ENCODE results near the gene NLK. TPM values are rescaled to one million over a fixed set of nuclear protein-coding genes. Genes with fewer than 3 reads are reported as not detected.
"Not testable (repeated sequence)": the region's sequence is repeated elsewhere in the genome, so short reads cannot be mapped to it uniquely, and the experiment has no call there.

The NLK gene
- total RNA-seq, 1 experiment from 2014 or later = 40.3 TPM

DNA sequence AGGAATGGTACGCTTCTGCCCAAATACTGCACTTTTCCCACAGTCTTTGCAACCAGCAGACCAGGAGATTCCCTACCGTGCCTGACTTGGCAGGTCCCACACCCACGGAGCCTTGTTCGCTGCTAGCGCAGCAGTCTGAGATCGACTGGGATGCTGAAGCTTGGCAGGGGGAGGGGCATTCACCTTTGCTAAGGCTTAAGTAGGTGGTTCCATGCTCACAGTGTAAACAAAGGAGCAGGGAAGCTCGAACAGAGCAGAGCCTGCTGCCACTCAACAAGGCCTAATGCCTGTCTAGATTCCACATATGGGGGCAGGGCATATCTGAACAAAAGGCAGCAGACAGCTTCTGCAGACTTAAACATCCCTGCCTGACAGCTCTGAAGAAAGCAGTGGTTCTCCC lies 169.3 kb downstream of the NLK start:
- H3K27ac Mint-ChIP-seq = no peak overlapping the region
- ATAC-seq (no peak), DNase-seq (ENCODE audit: low spot score) (no peak)
- TF ChIP-seq, protein P1, sequence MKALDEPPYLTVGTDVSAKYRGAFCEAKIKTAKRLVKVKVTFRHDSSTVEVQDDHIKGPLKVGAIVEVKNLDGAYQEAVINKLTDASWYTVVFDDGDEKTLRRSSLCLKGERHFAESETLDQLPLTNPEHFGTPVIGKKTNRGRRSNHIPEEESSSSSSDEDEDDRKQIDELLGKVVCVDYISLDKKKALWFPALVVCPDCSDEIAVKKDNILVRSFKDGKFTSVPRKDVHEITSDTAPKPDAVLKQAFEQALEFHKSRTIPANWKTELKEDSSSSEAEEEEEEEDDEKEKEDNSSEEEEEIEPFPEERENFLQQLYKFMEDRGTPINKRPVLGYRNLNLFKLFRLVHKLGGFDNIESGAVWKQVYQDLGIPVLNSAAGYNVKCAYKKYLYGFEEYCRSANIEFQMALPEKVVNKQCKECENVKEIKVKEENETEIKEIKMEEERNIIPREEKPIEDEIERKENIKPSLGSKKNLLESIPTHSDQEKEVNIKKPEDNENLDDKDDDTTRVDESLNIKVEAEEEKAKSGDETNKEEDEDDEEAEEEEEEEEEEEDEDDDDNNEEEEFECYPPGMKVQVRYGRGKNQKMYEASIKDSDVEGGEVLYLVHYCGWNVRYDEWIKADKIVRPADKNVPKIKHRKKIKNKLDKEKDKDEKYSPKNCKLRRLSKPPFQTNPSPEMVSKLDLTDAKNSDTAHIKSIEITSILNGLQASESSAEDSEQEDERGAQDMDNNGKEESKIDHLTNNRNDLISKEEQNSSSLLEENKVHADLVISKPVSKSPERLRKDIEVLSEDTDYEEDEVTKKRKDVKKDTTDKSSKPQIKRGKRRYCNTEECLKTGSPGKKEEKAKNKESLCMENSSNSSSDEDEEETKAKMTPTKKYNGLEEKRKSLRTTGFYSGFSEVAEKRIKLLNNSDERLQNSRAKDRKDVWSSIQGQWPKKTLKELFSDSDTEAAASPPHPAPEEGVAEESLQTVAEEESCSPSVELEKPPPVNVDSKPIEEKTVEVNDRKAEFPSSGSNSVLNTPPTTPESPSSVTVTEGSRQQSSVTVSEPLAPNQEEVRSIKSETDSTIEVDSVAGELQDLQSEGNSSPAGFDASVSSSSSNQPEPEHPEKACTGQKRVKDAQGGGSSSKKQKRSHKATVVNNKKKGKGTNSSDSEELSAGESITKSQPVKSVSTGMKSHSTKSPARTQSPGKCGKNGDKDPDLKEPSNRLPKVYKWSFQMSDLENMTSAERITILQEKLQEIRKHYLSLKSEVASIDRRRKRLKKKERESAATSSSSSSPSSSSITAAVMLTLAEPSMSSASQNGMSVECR (CRISPR knock-in tag; IDR thresholded peaks at IDR 0.05; ENCODE audit: borderline replicate concordance) = no peak
- TF ChIP-seq, protein P2, sequence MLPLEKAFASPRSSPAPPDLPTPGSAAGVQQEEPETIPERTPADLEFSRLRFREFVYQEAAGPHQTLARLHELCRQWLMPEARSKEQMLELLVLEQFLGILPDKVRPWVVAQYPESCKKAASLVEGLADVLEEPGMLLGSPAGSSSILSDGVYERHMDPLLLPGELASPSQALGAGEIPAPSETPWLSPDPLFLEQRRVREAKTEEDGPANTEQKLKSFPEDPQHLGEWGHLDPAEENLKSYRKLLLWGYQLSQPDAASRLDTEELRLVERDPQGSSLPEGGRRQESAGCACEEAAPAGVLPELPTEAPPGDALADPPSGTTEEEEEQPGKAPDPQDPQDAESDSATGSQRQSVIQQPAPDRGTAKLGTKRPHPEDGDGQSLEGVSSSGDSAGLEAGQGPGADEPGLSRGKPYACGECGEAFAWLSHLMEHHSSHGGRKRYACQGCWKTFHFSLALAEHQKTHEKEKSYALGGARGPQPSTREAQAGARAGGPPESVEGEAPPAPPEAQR (CRISPR knock-in tag; IDR thresholded peaks at IDR 0.05) = no peak
- TF ChIP-seq, protein P3, sequence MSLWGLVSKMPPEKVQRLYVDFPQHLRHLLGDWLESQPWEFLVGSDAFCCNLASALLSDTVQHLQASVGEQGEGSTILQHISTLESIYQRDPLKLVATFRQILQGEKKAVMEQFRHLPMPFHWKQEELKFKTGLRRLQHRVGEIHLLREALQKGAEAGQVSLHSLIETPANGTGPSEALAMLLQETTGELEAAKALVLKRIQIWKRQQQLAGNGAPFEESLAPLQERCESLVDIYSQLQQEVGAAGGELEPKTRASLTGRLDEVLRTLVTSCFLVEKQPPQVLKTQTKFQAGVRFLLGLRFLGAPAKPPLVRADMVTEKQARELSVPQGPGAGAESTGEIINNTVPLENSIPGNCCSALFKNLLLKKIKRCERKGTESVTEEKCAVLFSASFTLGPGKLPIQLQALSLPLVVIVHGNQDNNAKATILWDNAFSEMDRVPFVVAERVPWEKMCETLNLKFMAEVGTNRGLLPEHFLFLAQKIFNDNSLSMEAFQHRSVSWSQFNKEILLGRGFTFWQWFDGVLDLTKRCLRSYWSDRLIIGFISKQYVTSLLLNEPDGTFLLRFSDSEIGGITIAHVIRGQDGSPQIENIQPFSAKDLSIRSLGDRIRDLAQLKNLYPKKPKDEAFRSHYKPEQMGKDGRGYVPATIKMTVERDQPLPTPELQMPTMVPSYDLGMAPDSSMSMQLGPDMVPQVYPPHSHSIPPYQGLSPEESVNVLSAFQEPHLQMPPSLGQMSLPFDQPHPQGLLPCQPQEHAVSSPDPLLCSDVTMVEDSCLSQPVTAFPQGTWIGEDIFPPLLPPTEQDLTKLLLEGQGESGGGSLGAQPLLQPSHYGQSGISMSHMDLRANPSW (CRISPR knock-in tag; conservative IDR thresholded peaks at IDR 0.05; ENCODE audit: low read depth) = no peak
- TF ChIP-seq, protein P4, sequence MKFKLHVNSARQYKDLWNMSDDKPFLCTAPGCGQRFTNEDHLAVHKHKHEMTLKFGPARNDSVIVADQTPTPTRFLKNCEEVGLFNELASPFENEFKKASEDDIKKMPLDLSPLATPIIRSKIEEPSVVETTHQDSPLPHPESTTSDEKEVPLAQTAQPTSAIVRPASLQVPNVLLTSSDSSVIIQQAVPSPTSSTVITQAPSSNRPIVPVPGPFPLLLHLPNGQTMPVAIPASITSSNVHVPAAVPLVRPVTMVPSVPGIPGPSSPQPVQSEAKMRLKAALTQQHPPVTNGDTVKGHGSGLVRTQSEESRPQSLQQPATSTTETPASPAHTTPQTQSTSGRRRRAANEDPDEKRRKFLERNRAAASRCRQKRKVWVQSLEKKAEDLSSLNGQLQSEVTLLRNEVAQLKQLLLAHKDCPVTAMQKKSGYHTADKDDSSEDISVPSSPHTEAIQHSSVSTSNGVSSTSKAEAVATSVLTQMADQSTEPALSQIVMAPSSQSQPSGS (CRISPR knock-in tag; IDR thresholded peaks at IDR 0.05; ENCODE audit: borderline replicate concordance, low read depth) = no peak
- TF ChIP-seq NR3C1 (CRISPR knock-in tag; conservative IDR thresholded peaks at IDR 0.05; ENCODE audit: low read depth) = no peak
- TF ChIP-seq, protein P5, sequence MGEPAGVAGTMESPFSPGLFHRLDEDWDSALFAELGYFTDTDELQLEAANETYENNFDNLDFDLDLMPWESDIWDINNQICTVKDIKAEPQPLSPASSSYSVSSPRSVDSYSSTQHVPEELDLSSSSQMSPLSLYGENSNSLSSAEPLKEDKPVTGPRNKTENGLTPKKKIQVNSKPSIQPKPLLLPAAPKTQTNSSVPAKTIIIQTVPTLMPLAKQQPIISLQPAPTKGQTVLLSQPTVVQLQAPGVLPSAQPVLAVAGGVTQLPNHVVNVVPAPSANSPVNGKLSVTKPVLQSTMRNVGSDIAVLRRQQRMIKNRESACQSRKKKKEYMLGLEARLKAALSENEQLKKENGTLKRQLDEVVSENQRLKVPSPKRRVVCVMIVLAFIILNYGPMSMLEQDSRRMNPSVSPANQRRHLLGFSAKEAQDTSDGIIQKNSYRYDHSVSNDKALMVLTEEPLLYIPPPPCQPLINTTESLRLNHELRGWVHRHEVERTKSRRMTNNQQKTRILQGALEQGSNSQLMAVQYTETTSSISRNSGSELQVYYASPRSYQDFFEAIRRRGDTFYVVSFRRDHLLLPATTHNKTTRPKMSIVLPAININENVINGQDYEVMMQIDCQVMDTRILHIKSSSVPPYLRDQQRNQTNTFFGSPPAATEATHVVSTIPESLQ (CRISPR knock-in tag; IDR thresholded peaks at IDR 0.05) = no peak
- TF ChIP-seq RORB (CRISPR knock-in tag; IDR thresholded peaks at IDR 0.05) = no peak
- TF ChIP-seq, protein P6, sequence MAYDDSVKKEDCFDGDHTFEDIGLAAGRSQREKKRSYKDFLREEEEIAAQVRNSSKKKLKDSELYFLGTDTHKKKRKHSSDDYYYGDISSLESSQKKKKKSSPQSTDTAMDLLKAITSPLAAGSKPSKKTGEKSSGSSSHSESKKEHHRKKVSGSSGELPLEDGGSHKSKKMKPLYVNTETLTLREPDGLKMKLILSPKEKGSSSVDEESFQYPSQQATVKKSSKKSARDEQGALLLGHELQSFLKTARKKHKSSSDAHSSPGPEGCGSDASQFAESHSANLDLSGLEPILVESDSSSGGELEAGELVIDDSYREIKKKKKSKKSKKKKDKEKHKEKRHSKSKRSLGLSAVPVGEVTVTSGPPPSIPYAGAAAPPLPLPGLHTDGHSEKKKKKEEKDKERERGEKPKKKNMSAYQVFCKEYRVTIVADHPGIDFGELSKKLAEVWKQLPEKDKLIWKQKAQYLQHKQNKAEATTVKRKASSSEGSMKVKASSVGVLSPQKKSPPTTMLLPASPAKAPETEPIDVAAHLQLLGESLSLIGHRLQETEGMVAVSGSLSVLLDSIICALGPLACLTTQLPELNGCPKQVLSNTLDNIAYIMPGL (CRISPR knock-in tag; IDR thresholded peaks at IDR 0.05) = no peak
- TF ChIP-seq MYBL2 (CRISPR knock-in tag; IDR thresholded peaks at IDR 0.05) = no peak
- no peak for TF ChIP-seq FOXP1 (CRISPR knock-in tag; IDR thresholded peaks at IDR 0.05; ENCODE audit: borderline replicate concordance)
- TF ChIP-seq, protein P7, sequence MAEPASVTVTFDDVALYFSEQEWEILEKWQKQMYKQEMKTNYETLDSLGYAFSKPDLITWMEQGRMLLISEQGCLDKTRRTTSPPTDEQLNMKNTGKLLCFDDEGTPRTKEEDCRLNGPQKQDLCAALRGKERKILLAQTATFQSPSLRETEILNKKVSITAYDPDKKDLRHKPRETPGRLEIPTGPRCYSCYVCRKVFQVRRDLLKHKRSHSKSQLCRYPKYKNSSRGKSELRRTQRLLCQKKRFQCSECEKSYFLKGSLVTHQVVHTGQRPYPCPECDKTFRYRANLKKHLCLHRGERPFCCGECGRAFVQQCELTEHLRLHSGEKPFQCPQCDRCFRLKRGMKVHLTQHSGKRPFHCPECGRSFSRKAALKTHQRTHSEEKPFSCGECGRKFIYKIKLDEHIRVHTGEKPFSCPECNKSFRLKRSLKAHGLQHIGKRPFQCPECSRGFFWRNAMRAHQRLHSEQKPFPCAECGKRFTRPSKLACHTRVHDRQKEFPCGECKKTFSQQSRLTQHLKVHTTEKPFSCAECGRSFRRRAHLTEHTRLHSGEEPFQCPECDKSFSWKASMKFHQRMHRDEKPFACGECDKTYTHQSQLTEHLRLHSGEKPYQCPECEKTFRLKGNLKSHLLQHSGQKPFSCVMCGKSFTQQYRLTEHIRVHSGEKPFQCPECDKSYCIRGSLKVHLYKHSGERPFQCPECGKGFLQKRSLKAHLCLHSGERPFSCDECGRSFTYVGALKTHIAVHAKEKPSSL (CRISPR knock-in tag; conservative IDR thresholded peaks at IDR 0.05) = no peak
- TF ChIP-seq, protein P8, sequence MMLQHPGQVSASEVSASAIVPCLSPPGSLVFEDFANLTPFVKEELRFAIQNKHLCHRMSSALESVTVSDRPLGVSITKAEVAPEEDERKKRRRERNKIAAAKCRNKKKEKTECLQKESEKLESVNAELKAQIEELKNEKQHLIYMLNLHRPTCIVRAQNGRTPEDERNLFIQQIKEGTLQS (CRISPR knock-in tag; conservative IDR thresholded peaks at IDR 0.05) = no peak
- TF ChIP-seq FOXJ3 (CRISPR knock-in tag; IDR thresholded peaks at IDR 0.05; ENCODE audit: borderline replicate concordance) = no peak
- TF ChIP-seq, protein P9, sequence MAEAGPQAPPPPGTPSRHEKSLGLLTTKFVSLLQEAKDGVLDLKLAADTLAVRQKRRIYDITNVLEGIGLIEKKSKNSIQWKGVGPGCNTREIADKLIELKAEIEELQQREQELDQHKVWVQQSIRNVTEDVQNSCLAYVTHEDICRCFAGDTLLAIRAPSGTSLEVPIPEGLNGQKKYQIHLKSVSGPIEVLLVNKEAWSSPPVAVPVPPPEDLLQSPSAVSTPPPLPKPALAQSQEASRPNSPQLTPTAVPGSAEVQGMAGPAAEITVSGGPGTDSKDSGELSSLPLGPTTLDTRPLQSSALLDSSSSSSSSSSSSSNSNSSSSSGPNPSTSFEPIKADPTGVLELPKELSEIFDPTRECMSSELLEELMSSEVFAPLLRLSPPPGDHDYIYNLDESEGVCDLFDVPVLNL (CRISPR knock-in tag; IDR thresholded peaks at IDR 0.05; ENCODE audit: borderline replicate concordance, low read depth) = no peak
- POLR2A ChIA-PET = no interaction called here
- CTCF ChIA-PET = no interaction called here
- peaks cover 31% of the 10 kb centered on the region for H3K9me3 Mint-ChIP-seq
- H3K4me1 Mint-ChIP-seq = peaks cover 4% of the 10 kb centered on the region
- peaks cover 10% of the 10 kb centered on the region for H3K36me3 Mint-ChIP-seq
- H3K27me3 Mint-ChIP-seq (ENCODE audit: low read depth) = peaks cover 28% of the 10 kb centered on the region
- H3K4me3 Mint-ChIP-seq = no peak overlapping the region

DNA sequence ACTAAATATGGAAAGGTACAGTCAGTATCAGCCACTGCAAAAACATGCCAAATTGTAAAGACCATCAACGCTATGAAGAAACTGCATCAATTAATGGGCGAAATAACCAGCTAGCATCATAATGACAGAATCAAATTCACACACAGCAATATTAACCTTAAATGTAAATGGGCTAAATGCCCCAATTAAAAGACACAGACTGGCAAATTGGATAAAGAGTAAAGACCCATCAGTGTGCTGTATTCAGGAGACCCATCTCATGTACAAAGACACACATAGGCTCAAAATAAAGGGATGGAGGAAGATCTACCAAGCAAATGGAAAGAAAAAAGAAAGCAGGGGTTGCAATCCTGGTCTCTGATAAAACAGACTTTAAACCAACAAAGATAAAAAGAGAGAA lies 171.1 kb downstream of the NLK start:
- ATAC-seq; H3K4me3 Mint-ChIP-seq; H3K4me1 Mint-ChIP-seq; POLR2A ChIA-PET; DNase-seq (ENCODE audit: low spot score); H3K27ac Mint-ChIP-seq: not testable (repeated sequence)
- peaks cover 28% of the 10 kb centered on the region for H3K27me3 Mint-ChIP-seq (ENCODE audit: low read depth)
- H3K9me3 Mint-ChIP-seq = peaks cover 31% of the 10 kb centered on the region
- H3K36me3 Mint-ChIP-seq = peaks cover 10% of the 10 kb centered on the region
- CTCF ChIA-PET = interaction anchor here (0.6 kb wide), 1 partner anchor 689 kb away, joined by 3 read pairs; no protein-coding TSS in a partner anchor
